Right lung (tissue), 5 donors: Measurements from ENCODE around the gene PPM1H. TPM values are rescaled to one million over a fixed set of nuclear protein-coding genes. Genes with fewer than 3 reads are reported as not detected.

Experiments
- DNase-seq, 2 donors: peaks; one replicate each; pipeline ENCODE4 v3.0.0-alpha.2; 2013
- polyA plus RNA-seq, 5 donors: library from polyadenylated mRNA; unstranded; fragments of 120-200 nt; gene quantifications; one replicate each; pipeline versions ENCODE4 v1.2.1 to v1.2.3, GENCODE V29; 2013; ENCODE audit warnings: inconsistent platforms in 1 of 5, low replicate concordance in 1 of 5; ENCODE audit not compliant: insufficient read length in 5 of 5, insufficient read depth in 1 of 5

PPM1H gene
- polyA plus RNA-seq, 5 donors, result 5.3 to 13.0 (median 8.5) TPM

GRCh38 chr12:62873826-62874448 lies 61.0 kb downstream of the PPM1H start:
- DNase-seq, result no peak

- no peak for DNase-seq
Measured at GRCh38 chr12:62873116-62873825, 61.7 kb downstream of the PPM1H start.

GRCh38 chr12:62868820-62869219 lies 66.1 kb downstream of the PPM1H start:
- no peak for DNase-seq

- DNase-seq, result peak in 1 of 2 donors; percentile 8
Measured at GRCh38 chr12:62866451-62867082, 68.4 kb downstream of the PPM1H start.

DNA sequence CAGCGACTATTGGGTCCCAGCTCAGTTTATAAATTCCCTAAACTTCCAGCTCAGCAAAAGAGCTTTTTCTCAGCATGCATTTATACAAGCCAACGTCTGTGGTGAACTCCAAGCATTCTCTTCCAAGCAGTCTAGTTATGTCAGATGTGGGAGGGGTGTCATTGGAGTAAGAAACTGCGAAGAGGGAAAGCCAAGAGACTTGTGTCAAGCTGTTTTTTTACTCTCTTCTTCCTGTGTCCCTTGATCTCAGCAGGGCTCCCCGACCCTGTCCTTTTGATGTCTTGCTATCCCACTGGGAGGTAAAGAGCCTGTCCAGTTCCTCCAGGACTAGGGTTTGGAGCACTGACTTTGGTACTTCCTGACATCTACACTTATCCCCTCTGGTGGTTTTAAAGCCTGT lies 69.0 kb downstream of the PPM1H start:
- DNase-seq, result peak in 1 of 2 donors; percentile 2

GRCh38 chr12:62865065-62865464 lies 69.9 kb downstream of the PPM1H start:
- DNase-seq, result no peak

GRCh38 chr12:62862259-62862881 lies 72.6 kb downstream of the PPM1H start:
- no peak for DNase-seq

DNA sequence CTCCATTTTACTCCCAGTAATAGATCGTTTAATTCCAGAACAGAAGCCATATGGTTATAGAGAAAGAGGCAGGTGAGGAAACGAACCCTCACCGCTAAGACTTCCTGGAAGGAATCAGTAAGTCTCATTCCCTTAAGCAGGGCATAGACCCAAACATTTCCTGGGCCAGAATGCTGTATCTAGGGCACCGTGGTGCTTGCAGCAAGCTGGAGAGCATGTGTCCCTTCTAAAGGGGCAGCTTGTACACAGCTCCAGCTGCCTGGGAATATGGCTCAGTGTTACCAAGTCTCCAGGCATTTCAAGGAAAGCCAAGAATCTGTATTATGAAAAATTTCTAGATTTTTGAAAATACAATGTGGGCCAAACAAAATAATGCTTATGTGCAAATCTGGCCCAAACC lies 73.4 kb downstream of the PPM1H start:
- no peak for DNase-seq

- no peak for DNase-seq
Measured at GRCh38 chr12:62860501-62861411, 74.2 kb downstream of the PPM1H start.

DNA sequence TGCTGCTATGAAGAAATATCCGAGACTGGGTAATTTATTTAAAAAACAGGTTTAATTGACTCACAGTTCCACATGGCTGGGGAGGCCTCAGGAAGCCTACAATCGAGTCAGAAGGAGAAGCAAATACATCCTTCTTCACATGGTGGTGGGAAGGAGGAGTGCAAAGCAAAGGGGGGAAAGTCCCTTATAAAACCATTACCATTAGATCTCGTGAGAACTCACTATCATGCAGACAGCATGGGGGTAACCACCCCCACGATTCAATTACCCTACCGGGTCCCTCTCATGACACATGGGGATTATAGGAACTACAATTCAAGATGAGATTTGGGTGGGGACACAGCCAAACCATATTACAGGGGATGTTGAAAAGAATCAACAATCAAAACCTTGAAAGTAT lies 74.9 kb downstream of the PPM1H start:
- DNase-seq, result no peak

DNA sequence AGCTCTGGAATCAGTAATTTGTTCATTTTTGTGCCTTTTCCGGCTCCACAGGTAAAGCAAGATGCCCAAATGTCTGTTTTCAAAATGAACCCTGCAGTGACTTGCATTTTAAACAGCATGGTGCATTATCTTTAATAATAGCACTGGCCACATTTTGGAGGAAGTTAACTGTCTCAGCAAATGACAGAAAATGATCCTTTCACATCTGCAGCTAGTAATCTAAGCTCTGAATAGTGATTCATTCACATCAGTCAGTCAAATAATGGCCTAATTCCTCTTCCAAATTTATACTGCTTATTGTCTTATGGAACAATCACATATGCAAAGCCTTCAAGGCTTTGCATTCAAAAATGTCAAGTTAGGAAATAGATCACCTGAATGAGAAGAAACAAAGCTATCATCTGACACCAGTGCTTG lies 75.6 kb downstream of the PPM1H start:
- DNase-seq, result no peak

- DNase-seq, result no peak
Measured at GRCh38 chr12:62856454-62856853, 78.5 kb downstream of the PPM1H start.

GRCh38 chr12:62854024-62854423 lies 80.9 kb downstream of the PPM1H start:
- DNase-seq, result no peak

DNA sequence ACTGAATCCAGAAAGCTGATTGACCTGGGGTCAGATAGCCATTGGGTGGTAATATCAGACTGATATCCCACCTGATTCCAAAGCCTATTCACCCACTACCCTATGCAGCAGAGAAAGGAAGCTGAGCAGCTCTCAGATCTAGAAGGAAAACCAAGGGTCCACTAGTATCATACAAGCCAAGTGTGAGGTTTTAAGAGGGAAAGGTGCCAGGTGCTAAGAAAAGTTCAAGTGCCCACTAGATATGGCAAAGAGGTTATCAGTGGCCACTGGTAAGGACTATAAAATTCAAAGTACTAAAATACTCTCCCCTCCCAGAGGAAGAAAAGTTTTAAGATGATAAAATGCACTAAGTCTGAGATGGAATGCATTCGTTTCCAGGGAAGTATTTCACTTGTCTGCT lies 85.6 kb downstream of the PPM1H start:
- no peak for DNase-seq

- DNase-seq, result no peak
Measured at GRCh38 chr12:62848418-62848817, 86.5 kb downstream of the PPM1H start.

- DNase-seq, result no peak
Measured at GRCh38 chr12:62847709-62848108, 87.2 kb downstream of the PPM1H start.

DNA sequence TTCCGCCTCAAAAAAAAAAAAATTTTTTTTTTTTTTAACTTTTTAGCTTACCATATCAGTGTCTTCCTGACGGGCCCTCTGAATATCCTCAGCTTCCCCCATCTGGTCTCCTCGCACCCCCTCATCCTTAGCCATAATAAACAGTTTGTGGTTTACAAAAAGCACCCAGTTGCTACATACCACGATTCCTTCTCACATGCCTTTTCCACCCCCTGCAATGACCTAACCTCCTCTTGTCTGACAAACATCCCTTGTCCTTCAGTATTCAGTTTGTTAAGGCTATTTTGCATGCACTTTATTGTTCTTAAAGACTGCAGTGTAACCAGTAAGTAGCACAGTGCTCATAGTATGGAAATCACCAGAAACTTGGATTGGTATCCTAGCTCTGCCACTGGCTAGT lies 88.5 kb downstream of the PPM1H start:
- DNase-seq, result no peak

- no peak for DNase-seq
Measured at GRCh38 chr12:62844915-62845314, 90.0 kb downstream of the PPM1H start.

- no peak for DNase-seq
Measured at GRCh38 chr12:62843716-62844115, 91.2 kb downstream of the PPM1H start.

GRCh38 chr12:62841846-62842245 lies 93.1 kb downstream of the PPM1H start:
- DNase-seq, result no peak

DNA sequence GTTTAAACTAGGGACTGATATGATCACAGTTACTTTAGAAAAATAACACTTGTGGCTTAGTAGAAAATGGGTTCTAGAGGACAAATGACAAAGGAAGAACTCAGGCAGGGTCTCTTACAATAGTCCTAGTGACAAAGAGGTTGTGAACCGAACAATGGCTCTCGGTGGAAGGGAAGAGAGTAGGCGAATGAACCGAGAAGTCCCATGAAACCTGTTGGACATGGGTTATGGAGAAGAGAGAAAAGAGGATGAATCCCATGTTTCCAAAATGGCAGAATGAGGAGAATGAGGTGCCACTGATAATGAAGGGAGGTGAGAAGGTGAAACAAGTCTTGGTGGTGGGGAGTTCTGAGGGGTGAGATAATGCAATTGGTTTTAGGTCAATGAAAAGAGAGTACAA lies 94.1 kb downstream of the PPM1H start:
- DNase-seq, result no peak
